Vagina (tissue), 2 donors: ENCODE data around the gene FRMPD4. TPM values are rescaled to one million over a fixed set of nuclear protein-coding genes. Genes with fewer than 3 reads are reported as not detected.

ENCODE experiments used
- DNase-seq, 2 donors: peaks; one replicate each; pipeline ENCODE4 v3.0.0-alpha.2; 2017; ENCODE audit errors: extremely low spot score in 2 of 2
- H3K27ac ChIP-seq: fragments of 200-600 bp; sonication (generic); one replicate; pipeline ENCODE4 v1.5.1; 2019
- H3K27me3 ChIP-seq: fragments of 200-600 bp; sonication (generic); one replicate; pipeline ENCODE4 v1.5.1; 2019
- H3K36me3 ChIP-seq, 2 donors: fragments of 200-600 bp; sonication (generic); one replicate each; pipeline ENCODE4 v1.5.1; 2017 to 2019
- H3K4me1 ChIP-seq: fragments of 200-600 bp; sonication (generic); one replicate; pipeline ENCODE4 v1.5.1; 2019
- H3K4me3 ChIP-seq, 2 donors: fragments of 200-600 bp; sonication (generic); 1 replicate in 1 of 2; 2 replicates in 1 of 2; pipeline ENCODE4 v1.5.1; 2016 to 2019
- H3K9me3 ChIP-seq: fragments of 200-600 bp; sonication (generic); one replicate; pipeline ENCODE4 v1.5.1; 2019
- POLR2A ChIP-seq, 2 donors: fragments of 450-650 bp; IDR thresholded peaks; one replicate each; pipeline ENCODE4 v1.6.1; 2017; ENCODE audit warnings: antibody characterized with exemption in 2 of 2, mild to moderate bottlenecking in 2 of 2, moderate library complexity in 2 of 2
- POLR2AphosphoS5 ChIP-seq, 2 donors: sonication (generic); formaldehyde crosslinking; IDR thresholded peaks; one replicate each; pipeline ENCODE4 v1.9.0; 2017; ENCODE audit warnings: antibody characterized with exemption in 2 of 2, mild to moderate bottlenecking in 2 of 2, low read depth in 1 of 2; ENCODE audit not compliant: insufficient read depth in 1 of 2
- intact Hi-C: fragments of 100-400 bp; cut with DNase I; formaldehyde crosslinking; loops from one replicate; pipeline ENCODE4 v1.15.1; 2023
- total RNA-seq: library from RNA; depleted of rRNA; stranded (reverse); fragments of >200 nt; gene quantifications from one replicate; pipeline ENCODE4 v1.2.3, GENCODE V29; 2016
- TF ChIP-seq, protein P1 (sequence below), 3 experiments: fragments of 450-650 bp in 2 of 3; fragments of 200-600 bp in 1 of 3; sonication (generic) in 1 of 3; IDR thresholded peaks; one replicate each; pipeline ENCODE4 v1.5.1; 2017 to 2019; ENCODE audit warnings: antibody characterized with exemption in 3 of 3, mild to moderate bottlenecking in 2 of 3, moderate library complexity in 2 of 3

The FRMPD4 gene
- total RNA-seq, 1 donor from 2014 or later: not detected

DNA sequence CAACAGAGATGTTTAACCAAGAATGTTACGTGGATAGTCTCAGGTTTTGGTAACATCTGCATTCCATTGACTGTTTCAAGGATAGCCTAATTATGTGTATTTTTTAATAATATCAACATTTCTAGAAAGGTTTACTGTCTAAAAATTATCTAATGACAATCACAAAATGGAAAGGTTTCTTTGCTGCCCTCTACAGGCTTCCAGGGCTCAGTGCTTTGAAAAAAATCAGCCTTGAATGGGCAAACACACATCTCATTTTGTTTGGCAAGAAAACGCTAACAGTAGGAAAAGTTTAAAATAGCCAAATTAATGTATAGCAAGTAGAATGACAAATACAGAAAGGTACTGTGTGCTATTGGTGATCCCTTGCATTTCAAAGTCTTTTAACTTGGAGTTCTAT, 429.6 kb downstream of the FRMPD4 start:
- no peaks in the 10 kb centered on the region for H3K27me3 ChIP-seq
- no peak overlapping the region for H3K4me3 ChIP-seq
- DNase-seq: no peak
- no peaks in the 10 kb centered on the region for H3K4me1 ChIP-seq
- H3K36me3 ChIP-seq: no peaks in the 10 kb centered on the region
- no peaks in the 10 kb centered on the region for H3K9me3 ChIP-seq
- TF ChIP-seq, protein P1, sequence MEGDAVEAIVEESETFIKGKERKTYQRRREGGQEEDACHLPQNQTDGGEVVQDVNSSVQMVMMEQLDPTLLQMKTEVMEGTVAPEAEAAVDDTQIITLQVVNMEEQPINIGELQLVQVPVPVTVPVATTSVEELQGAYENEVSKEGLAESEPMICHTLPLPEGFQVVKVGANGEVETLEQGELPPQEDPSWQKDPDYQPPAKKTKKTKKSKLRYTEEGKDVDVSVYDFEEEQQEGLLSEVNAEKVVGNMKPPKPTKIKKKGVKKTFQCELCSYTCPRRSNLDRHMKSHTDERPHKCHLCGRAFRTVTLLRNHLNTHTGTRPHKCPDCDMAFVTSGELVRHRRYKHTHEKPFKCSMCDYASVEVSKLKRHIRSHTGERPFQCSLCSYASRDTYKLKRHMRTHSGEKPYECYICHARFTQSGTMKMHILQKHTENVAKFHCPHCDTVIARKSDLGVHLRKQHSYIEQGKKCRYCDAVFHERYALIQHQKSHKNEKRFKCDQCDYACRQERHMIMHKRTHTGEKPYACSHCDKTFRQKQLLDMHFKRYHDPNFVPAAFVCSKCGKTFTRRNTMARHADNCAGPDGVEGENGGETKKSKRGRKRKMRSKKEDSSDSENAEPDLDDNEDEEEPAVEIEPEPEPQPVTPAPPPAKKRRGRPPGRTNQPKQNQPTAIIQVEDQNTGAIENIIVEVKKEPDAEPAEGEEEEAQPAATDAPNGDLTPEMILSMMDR (IDR thresholded peaks at IDR 0.05): no peak
- TF ChIP-seq POLR2AphosphoS5 (IDR thresholded peaks at IDR 0.05; ENCODE audit: insufficient read depth in 1 of 2, low read depth in 1 of 2) (no peak), POLR2A (IDR thresholded peaks at IDR 0.05) (no peak)
- intact Hi-C loops: no loop called here
- H3K27ac ChIP-seq: no peak overlapping the region

DNA sequence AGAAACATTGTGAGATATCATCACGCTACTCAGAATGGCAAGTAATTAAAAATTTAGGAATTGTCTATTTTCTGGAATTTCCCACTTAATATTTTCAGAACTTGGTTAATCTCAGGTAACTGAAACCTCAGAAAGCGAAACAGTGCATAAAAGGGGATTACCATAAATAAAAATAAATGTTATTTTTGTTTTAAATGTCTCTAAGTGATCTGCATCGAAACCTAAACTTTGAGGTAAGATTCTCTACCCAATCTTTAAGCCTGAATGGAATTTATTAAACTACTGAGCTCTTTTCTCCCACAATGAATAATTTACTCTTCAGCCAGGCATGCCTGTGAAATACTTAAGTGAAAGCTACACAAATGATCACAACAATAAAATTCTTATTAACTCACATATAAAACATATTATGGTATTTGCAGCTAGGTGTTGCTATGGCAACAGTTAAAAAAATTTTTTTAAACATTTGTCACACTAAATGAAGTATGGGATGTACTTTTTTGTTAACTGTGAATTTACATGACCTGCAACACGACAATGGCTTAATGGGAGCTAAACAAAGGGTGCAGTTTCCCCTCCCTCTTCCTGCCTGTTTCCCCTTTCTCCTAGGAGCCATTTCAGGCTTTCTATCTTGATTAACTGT, 432.7 kb downstream of the FRMPD4 start:
- H3K27me3 ChIP-seq: no peaks in the 10 kb centered on the region
- intact Hi-C loops: no loop called here
- DNase-seq: no peak
- H3K9me3 ChIP-seq: no peaks in the 10 kb centered on the region
- H3K4me3 ChIP-seq: no peak overlapping the region
- H3K4me1 ChIP-seq: no peaks in the 10 kb centered on the region
- TF ChIP-seq, protein P1 (IDR thresholded peaks at IDR 0.05): no peak
- TF ChIP-seq POLR2AphosphoS5 (IDR thresholded peaks at IDR 0.05; ENCODE audit: insufficient read depth in 1 of 2, low read depth in 1 of 2) (no peak), POLR2A (IDR thresholded peaks at IDR 0.05) (no peak)
- H3K27ac ChIP-seq: no peak overlapping the region
- no peaks in the 10 kb centered on the region for H3K36me3 ChIP-seq

DNA sequence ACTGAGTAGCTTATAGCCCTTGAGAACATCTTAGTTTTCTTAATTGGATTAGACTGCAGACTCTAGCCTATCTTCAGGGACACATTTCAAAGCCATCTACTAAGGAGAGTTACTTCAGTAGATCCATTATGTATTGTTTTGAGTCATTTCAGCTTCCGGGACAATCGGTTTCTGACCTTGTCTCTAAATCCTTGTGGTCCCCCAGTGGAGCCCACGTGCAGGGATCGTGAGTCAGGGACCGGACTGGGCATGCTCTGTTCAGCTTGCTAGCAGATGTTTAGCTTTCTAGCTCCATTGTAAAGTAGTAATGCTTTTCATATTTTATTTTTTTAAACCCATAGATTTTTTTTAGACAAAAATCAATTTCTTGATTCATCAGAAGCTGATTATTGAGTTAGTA, 441.0 kb downstream of the FRMPD4 start:
- no peaks in the 10 kb centered on the region for H3K9me3 ChIP-seq
- no peaks in the 10 kb centered on the region for H3K27me3 ChIP-seq
- no peaks in the 10 kb centered on the region for H3K4me1 ChIP-seq
- intact Hi-C loops: no loop called here
- DNase-seq: no peak
- TF ChIP-seq POLR2AphosphoS5 (IDR thresholded peaks at IDR 0.05; ENCODE audit: insufficient read depth in 1 of 2, low read depth in 1 of 2) (no peak), POLR2A (IDR thresholded peaks at IDR 0.05) (no peak)
- TF ChIP-seq, protein P1 (IDR thresholded peaks at IDR 0.05): no peak
- H3K4me3 ChIP-seq: no peak overlapping the region
- no peaks in the 10 kb centered on the region for H3K36me3 ChIP-seq
- H3K27ac ChIP-seq: no peak overlapping the region

DNA sequence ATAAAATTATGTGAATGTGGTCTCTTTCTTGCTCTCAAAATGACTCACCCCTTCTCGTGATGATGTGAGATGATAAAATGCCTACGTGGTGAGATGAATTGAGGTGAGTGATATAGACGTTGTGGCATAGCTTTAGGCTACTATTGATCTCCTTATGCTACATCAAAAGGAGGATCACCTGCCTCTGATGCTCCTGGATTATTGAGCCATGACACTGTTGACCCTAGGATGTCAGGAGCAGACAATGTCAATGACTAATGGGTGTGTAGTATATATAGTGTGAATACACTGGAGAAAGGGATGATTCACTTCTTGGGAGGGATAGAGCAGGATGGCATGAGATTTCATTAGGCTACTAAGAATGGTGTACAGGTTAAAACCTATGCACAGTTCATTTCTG, 442.3 kb downstream of the FRMPD4 start:
- H3K4me3 ChIP-seq: no peak overlapping the region
- intact Hi-C loops: no loop called here
- H3K36me3 ChIP-seq: no peaks in the 10 kb centered on the region
- no peaks in the 10 kb centered on the region for H3K4me1 ChIP-seq
- no peak overlapping the region for H3K27ac ChIP-seq
- no peak for DNase-seq
- H3K9me3 ChIP-seq: no peaks in the 10 kb centered on the region
- no peak for TF ChIP-seq POLR2A (IDR thresholded peaks at IDR 0.05)
- no peak for TF ChIP-seq POLR2AphosphoS5 (IDR thresholded peaks at IDR 0.05; ENCODE audit: insufficient read depth in 1 of 2, low read depth in 1 of 2)
- TF ChIP-seq, protein P1 (IDR thresholded peaks at IDR 0.05): no peak
- no peaks in the 10 kb centered on the region for H3K27me3 ChIP-seq

DNA sequence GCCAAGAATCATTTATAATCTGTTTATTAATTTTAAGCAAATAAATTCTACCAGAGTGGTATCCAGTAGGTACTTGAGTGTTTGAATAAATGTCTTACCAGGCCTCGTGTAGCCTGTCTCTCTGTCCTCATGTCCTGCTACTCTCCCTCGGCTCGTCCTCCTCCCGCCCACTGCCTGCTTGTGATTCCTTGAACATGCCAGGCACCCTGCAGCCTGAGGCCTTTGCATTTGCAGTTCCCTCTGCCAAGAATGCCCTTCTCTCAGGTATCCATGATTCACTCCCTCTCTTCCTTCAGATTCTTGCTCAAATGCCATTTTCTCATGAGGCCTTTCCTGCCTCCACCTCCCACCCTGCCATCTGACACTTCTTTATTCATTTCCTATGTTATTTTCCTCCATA, 443.3 kb downstream of the FRMPD4 start:
- Histone ChIP-seq H3K27ac (no peak overlapping the region), H3K36me3 (no peaks in the 10 kb centered on the region), H3K27me3 (no peaks in the 10 kb centered on the region), H3K4me3 (no peak overlapping the region), H3K9me3 (no peaks in the 10 kb centered on the region), H3K4me1 (no peaks in the 10 kb centered on the region)
- no peak for DNase-seq
- intact Hi-C loops: no loop called here
- TF ChIP-seq POLR2A (IDR thresholded peaks at IDR 0.05) (no peak), POLR2AphosphoS5 (IDR thresholded peaks at IDR 0.05; ENCODE audit: insufficient read depth in 1 of 2, low read depth in 1 of 2) (no peak)
- TF ChIP-seq, protein P1 (IDR thresholded peaks at IDR 0.05): no peak
